Psoas muscle (tissue), 8 donors: ENCODE data around the gene NUDT22. TPM values are rescaled to one million over a fixed set of nuclear protein-coding genes. Genes with fewer than 3 reads are reported as not detected.

Source experiments
- ATAC-seq, 4 donors: fragments of 200-7000 bp; cut with Tn5 transposase; one replicate each; pipeline ENCODE4 v1.9.1; 2020; ENCODE audit warnings: moderate library complexity in 3 of 4, mild to moderate bottlenecking in 2 of 4
- DNase-seq, 2 donors: peaks; one replicate each; pipeline ENCODE4 v3.0.0-alpha.2; 2020
- H3K27ac ChIP-seq: fragments of 200-600 bp; one replicate; pipeline ENCODE4 v1.8.0; 2022
- H3K27me3 ChIP-seq, 3 donors: fragments of 200-600 bp in 1 of 3; one replicate each; pipeline versions ENCODE4 v1.6.1 to v1.8.0; 2013 to 2022; ENCODE audit warnings: low read length in 2 of 3, mild to moderate bottlenecking in 2 of 3, moderate library complexity in 1 of 3; ENCODE audit not compliant: insufficient read depth in 3 of 3
- H3K36me3 ChIP-seq, 2 donors: fragments of 200-600 bp in 1 of 2; one replicate each; pipeline versions ENCODE4 v1.6.1 to v1.8.0; 2013 to 2022; ENCODE audit warnings: low read depth in 1 of 2, mild to moderate bottlenecking in 1 of 2, moderate library complexity in 1 of 2; ENCODE audit not compliant: insufficient read depth in 1 of 2
- H3K4me1 ChIP-seq: fragments of 200-600 bp; one replicate; pipeline ENCODE4 v1.8.0; 2022
- H3K4me3 ChIP-seq: fragments of 200-600 bp; one replicate; pipeline ENCODE4 v1.8.0; 2022; ENCODE audit warnings: mild to moderate bottlenecking
- H3K9me3 ChIP-seq: fragments of 200-600 bp; one replicate; pipeline ENCODE4 v1.8.0; 2022
- CTCF ChIP-seq: fragments of 200-600 bp; IDR thresholded peaks from one replicate; pipeline ENCODE4 v1.8.0; 2022; ENCODE audit warnings: antibody characterized with exemption
- WGBS, 3 donors: extraction: QIAGEN DNeasy Blood & Tissue Kit; methylation state at CpG; one replicate each; pipeline versions ENCODE4 v1.1.6 to v1.1.7; 2013; 5-methylcytosine and 5-hydroxymethylcytosine counted together
- intact Hi-C, 2 donors: fragments of 100-400 bp; cut with DNase I; formaldehyde crosslinking; loops; one replicate each; pipeline versions ENCODE4 v1.11.0 to v1.14.2; 2022
- polyA plus RNA-seq, 3 donors: library from polyadenylated mRNA; stranded (reverse); fragments of 200-250 nt; gene quantifications; one replicate each; pipeline ENCODE4 v1.2.3, GENCODE V29; 2013
- total RNA-seq, 4 donors: library from RNA; stranded (reverse); fragmentation: NEBNext Ultra II Directional in 2 of 4; extraction: Animal tissue kit (Norgen Biotek cat#: 25700) in 2 of 4; gene quantifications; one replicate each; pipeline versions ENCODE4 v1.2.1 to v1.2.4, GENCODE V29; 2021 to 2023
- donor health status: healthy with polysubstance abuse.
- donor health status: DM: no; HTN: no; CAD: no; lungs with moderate emphysema.
- donor health status: Bipolar disorder and iron deficiency.
- donor health status: healthy.
- donor health status: DM: yes; HTN: yes; CAD: no.
- donor health status: DM: no; HTN: no; CAD: no.
- donor health status: DM: no; HTN: no; CAD: no.
- donor health status: DM: yes; HTN: yes; CAD: no.

Gene NUDT22
- total and polyA plus RNA-seq, 7 donors, result 31.6 to 59.3 (median 43.5) TPM

- 72 to 78% (median 75%) methylated on average over 9 of the region's 9 CpGs for WGBS, 3 donors
- no peaks in the 10 kb centered on the region for H3K27me3 ChIP-seq
- intact Hi-C loops, result no loop called here
- no peaks in the 10 kb centered on the region for H3K4me1 ChIP-seq
- no peaks in the 10 kb centered on the region for H3K9me3 ChIP-seq
- DNase-seq, result no peak
- no peak for ATAC-seq
- no peak for TF ChIP-seq CTCF
- H3K27ac ChIP-seq, result no peak overlapping the region
- H3K4me3 ChIP-seq, result no peak overlapping the region
- peaks cover 29 to 93% of the 10 kb centered on the region in 2 donors for H3K36me3 ChIP-seq
These were observed 29.4 kb upstream of the NUDT22 start for GRCh38 chr11:64196626-64197025.

- Histone ChIP-seq H3K27ac (no peak overlapping the region), H3K9me3 (no peaks in the 10 kb centered on the region), H3K36me3 (peaks cover 29 to 100% of the 10 kb centered on the region in 2 donors), H3K27me3 (no peaks in the 10 kb centered on the region), H3K4me3 (no peak overlapping the region), H3K4me1 (no peaks in the 10 kb centered on the region)
- intact Hi-C loops, result no loop called here
- ATAC-seq (no peak), DNase-seq (no peak)
- TF ChIP-seq CTCF, result no peak
- 96 to 98% (median 97%) methylated on average over 2 of the region's 2 CpGs for WGBS, 3 donors
These were observed 27.6 kb upstream of the NUDT22 start for GRCh38 chr11:64198511-64198910.

GRCh38 chr11:64201543-64201942 lies 24.5 kb upstream of the NUDT22 start:
- H3K27ac ChIP-seq, result no peak overlapping the region
- H3K36me3 ChIP-seq, result peaks cover 17 to 92% of the 10 kb centered on the region in 2 donors
- no peak for DNase-seq
- TF ChIP-seq CTCF, result no peak
- 70 to 72% (median 70%) methylated on average over 3 of the region's 3 CpGs for WGBS, 3 donors
- no peaks in the 10 kb centered on the region for H3K9me3 ChIP-seq
- intact Hi-C loops, result loop anchor here in 1 of 2 donors (5.0 kb wide), 1 partner anchor 66 kb away; no protein-coding TSS in a partner anchor
- ATAC-seq, result no peak
- H3K4me1 ChIP-seq, result peaks cover 11% of the 10 kb centered on the region
- H3K27me3 ChIP-seq, result no peaks in the 10 kb centered on the region
- H3K4me3 ChIP-seq, result no peak overlapping the region

GRCh38 chr11:64202992-64203391 lies 23.1 kb upstream of the NUDT22 start:
- Histone ChIP-seq H3K36me3 (peaks cover 7 to 77% of the 10 kb centered on the region in 2 donors), H3K27me3 (no peaks in the 10 kb centered on the region), H3K9me3 (no peaks in the 10 kb centered on the region), H3K4me1 (peaks cover 11% of the 10 kb centered on the region), H3K27ac (no peak overlapping the region), H3K4me3 (no peak overlapping the region)
- intact Hi-C loops, result loop anchor here in 1 of 2 donors (5.0 kb wide), 1 partner anchor 64 kb away; no protein-coding TSS in a partner anchor
- DNase-seq (no peak), ATAC-seq (no peak)
- no peak for TF ChIP-seq CTCF
- 92 to 97% (median 95%) methylated on average over 9 of the region's 9 CpGs for WGBS, 3 donors
